Spleen (tissue), 11 donors: ENCODE measurements around the gene TSNAXIP1. TPM values are rescaled to one million over a fixed set of nuclear protein-coding genes. Genes with fewer than 3 reads are reported as not detected.

ENCODE experiments used
- DNase-seq: peaks from one replicate; pipeline ENCODE4 v3.0.0-alpha.2; 2020
- H3K27ac ChIP-seq, 8 donors: fragments of 200-600 bp; sonication (generic) in 7 of 8; 1 replicate in 4 of 8; 2 replicates in 4 of 8; pipeline versions ENCODE4 v1.5.0 to v1.8.0; 2016 to 2021; ENCODE audit warnings: inconsistent platforms in 4 of 8, mild to moderate bottlenecking in 4 of 8, moderate library complexity in 1 of 8
- H3K27me3 ChIP-seq, 7 donors: fragments of 200-600 bp; sonication (generic) in 6 of 7; replicated peaks in 1 of 7; 1 replicate in 4 of 7; 2 replicates in 3 of 7; pipeline versions ENCODE4 v1.5.0 to v1.8.0; 2016 to 2021; ENCODE audit warnings: inconsistent platforms in 3 of 7, mild to moderate bottlenecking in 1 of 7
- H3K36me3 ChIP-seq, 6 donors: fragments of 200-600 bp; sonication (generic) in 5 of 6; 1 replicate in 4 of 6; 2 replicates in 2 of 6; pipeline versions ENCODE4 v1.5.0 to v1.8.0; 2016 to 2021; ENCODE audit warnings: inconsistent platforms in 2 of 6
- H3K4me1 ChIP-seq, 6 donors: fragments of 200-600 bp; sonication (generic) in 5 of 6; 1 replicate in 3 of 6; 2 replicates in 3 of 6; pipeline versions ENCODE4 v1.5.0 to v1.8.0; 2016 to 2021; ENCODE audit warnings: inconsistent platforms in 3 of 6
- H3K4me3 ChIP-seq, 8 donors: fragments of 200-600 bp; sonication (generic) in 7 of 8; 1 replicate in 4 of 8; 2 replicates in 4 of 8; pipeline versions ENCODE4 v1.5.0 to v1.8.0; 2016 to 2021; ENCODE audit warnings: inconsistent platforms in 4 of 8, mild to moderate bottlenecking in 4 of 8, moderate library complexity in 2 of 8
- H3K9me3 ChIP-seq, 8 donors: fragments of 200-600 bp; sonication (generic) in 7 of 8; 1 replicate in 4 of 8; 2 replicates in 4 of 8; pipeline versions ENCODE4 v1.5.0 to v1.8.0; 2016 to 2021; ENCODE audit warnings: inconsistent platforms in 4 of 8
- CTCF ChIP-seq, 11 experiments: fragments of 200-600 bp in 7 of 11; fragments of 450-650 bp in 4 of 11; sonication (generic) in 4 of 11; IDR thresholded peaks in 8 of 11; conservative IDR thresholded peaks in 3 of 11; 1 replicate in 7 of 11; 2 replicates in 4 of 11; pipeline versions ENCODE4 v1.4.0 to v1.8.0; 2016 to 2021; ENCODE audit warnings: antibody characterized with exemption in 11 of 11, inconsistent platforms in 4 of 11, mild to moderate bottlenecking in 1 of 11
- POLR2A ChIP-seq, 3 donors: fragments of 450-650 bp; IDR thresholded peaks; one replicate each; pipeline ENCODE4 v1.5.1; 2017; ENCODE audit warnings: antibody characterized with exemption in 3 of 3, mild to moderate bottlenecking in 1 of 3
- POLR2AphosphoS5 ChIP-seq, 3 donors: sonication (generic); formaldehyde crosslinking; IDR thresholded peaks; one replicate each; pipeline ENCODE4 v1.5.1; 2017; ENCODE audit warnings: antibody characterized with exemption in 3 of 3
- WGBS, 5 donors: extraction: QIAGEN DNeasy Blood & Tissue Kit in 3 of 5; methylation state at CpG; one replicate each; pipeline versions ENCODE4 v1.1.5 to v1.1.7; 2013 to 2018; 5-methylcytosine and 5-hydroxymethylcytosine counted together
- intact Hi-C: fragments of 100-400 bp; cut with DNase I; formaldehyde crosslinking; loops from one replicate; pipeline ENCODE4 v1.15.0; 2023; ENCODE audit warnings: low total_unique reads
- polyA plus RNA-seq, 3 donors: library from polyadenylated mRNA; stranded (reverse); fragments of 200-250 nt; gene quantifications; one replicate each; pipeline ENCODE4 v1.2.1, GENCODE V29; 2013
- total RNA-seq, 7 donors: library from RNA; depleted of rRNA in 3 of 7; stranded (reverse); fragments of >200 nt in 3 of 7; fragmentation: NEBNext Ultra II Directional in 4 of 7; extraction: Animal tissue kit (Norgen Biotek cat#: 25700) in 4 of 7; gene quantifications; one replicate each; pipeline versions ENCODE4 v1.1.0 to v1.2.1, GENCODE V29; 2016 to 2021
- donor health status: healthy with polysubstance abuse.
- donor health status: DM: no; HTN: no; CAD: no; lungs with moderate emphysema.
- donor health status: DM: no; HTN: no; CAD: no.
- donor health status: Bipolar disorder and iron deficiency.
- donor health status: healthy.
- donor health status: DM: no; HTN: no; CAD: no.
- donor health status: DM: yes; HTN: yes; CAD: no.

Gene TSNAXIP1
- total and polyA plus RNA-seq, 10 donors, result 0.44 to 2.7 (median 0.86) TPM

- Histone ChIP-seq H3K27me3 (no peaks in the 10 kb centered on the region), H3K9me3 (no peaks in the 10 kb centered on the region), H3K36me3 (peaks cover 0 to 29% (median 11%) of the 10 kb centered on the region in 6 donors), H3K27ac (peak overlapping the region in 2 of 8 donors; percentile 19 to 45), H3K4me3 (no peak overlapping the region), H3K4me1 (peaks cover 0 to 52% (median 20%) of the 10 kb centered on the region in 6 donors)
- intact Hi-C loops, result no loop called here
- no peak for DNase-seq
- 89 to 98% (median 94%) methylated on average over 4 to 5 of the region's 5 CpGs for WGBS, 5 donors
- TF ChIP-seq POLR2AphosphoS5 (IDR thresholded peaks at IDR 0.05) (no peak), POLR2A (IDR thresholded peaks at IDR 0.05) (no peak), CTCF (IDR thresholded peaks at IDR 0.05 in 8 of 11, conservative IDR thresholded peaks at IDR 0.05 in 3 of 11) (no peak)
Measured at GRCh38 chr16:67856927-67857546, 50.3 kb downstream of the TSNAXIP1 start.

GRCh38 chr16:67857547-67858233 is 51.0 kb downstream of the TSNAXIP1 start:
- peaks cover 0 to 48% (median 20%) of the 10 kb centered on the region in 6 donors for H3K4me1 ChIP-seq

GRCh38 chr16:67858500-67858899 is 51.8 kb downstream of the TSNAXIP1 start:
- no peaks in the 10 kb centered on the region for H3K27me3 ChIP-seq
- H3K4me1 ChIP-seq, result peaks cover 0 to 45% (median 20%) of the 10 kb centered on the region in 6 donors
- peak overlapping the region in 2 of 8 donors; percentile 29 to 39 for H3K27ac ChIP-seq
- intact Hi-C loops, result no loop called here
- H3K9me3 ChIP-seq, result no peaks in the 10 kb centered on the region
- no peak for DNase-seq
- 61 to 82% (median 67%) methylated on average over 4 of the region's 4 CpGs for WGBS, 5 donors
- no peak overlapping the region for H3K4me3 ChIP-seq
- TF ChIP-seq CTCF (IDR thresholded peaks at IDR 0.05 in 8 of 11, conservative IDR thresholded peaks at IDR 0.05 in 3 of 11), result no peak
- TF ChIP-seq POLR2AphosphoS5 (IDR thresholded peaks at IDR 0.05), result no peak
- no peak for TF ChIP-seq POLR2A (IDR thresholded peaks at IDR 0.05)
- peaks cover 0 to 34% (median 11%) of the 10 kb centered on the region in 6 donors for H3K36me3 ChIP-seq

More at GRCh38 chr16:67857547-67858233, 51.0 kb downstream of the TSNAXIP1 start:
- DNase-seq, result no peak
- TF ChIP-seq POLR2AphosphoS5 (IDR thresholded peaks at IDR 0.05) (no peak), CTCF (IDR thresholded peaks at IDR 0.05 in 8 of 11, conservative IDR thresholded peaks at IDR 0.05 in 3 of 11) (no peak), POLR2A (IDR thresholded peaks at IDR 0.05) (no peak)
- Histone ChIP-seq H3K27ac (peak overlapping the region in 3 of 8 donors; percentile 7 to 45 (median 29)), H3K27me3 (no peaks in the 10 kb centered on the region), H3K36me3 (peaks cover 0 to 34% (median 11%) of the 10 kb centered on the region in 6 donors), H3K9me3 (no peaks in the 10 kb centered on the region), H3K4me3 (no peak overlapping the region)
- intact Hi-C loops, result no loop called here
- WGBS, 5 donors, result 73 to 92% (median 89%) methylated on average over 3 of the region's 3 CpGs
